IMR-90 (cell line): Measurements from ENCODE around the gene NTNG2.

Source experiments
- POLR2A ChIP-seq: IDR thresholded peaks from 2 replicates; pipeline ENCODE4 v1.6.1; 2012; ENCODE audit warnings: mild to moderate bottlenecking, low read depth, low read length
- TF ChIP-seq, protein P1 (sequence below): conservative IDR thresholded peaks from 2 replicates; pipeline ENCODE4 v1.5.1; 2012; ENCODE audit warnings: mild to moderate bottlenecking, low read depth, low read length, improper control_type of control experiment

DNA sequence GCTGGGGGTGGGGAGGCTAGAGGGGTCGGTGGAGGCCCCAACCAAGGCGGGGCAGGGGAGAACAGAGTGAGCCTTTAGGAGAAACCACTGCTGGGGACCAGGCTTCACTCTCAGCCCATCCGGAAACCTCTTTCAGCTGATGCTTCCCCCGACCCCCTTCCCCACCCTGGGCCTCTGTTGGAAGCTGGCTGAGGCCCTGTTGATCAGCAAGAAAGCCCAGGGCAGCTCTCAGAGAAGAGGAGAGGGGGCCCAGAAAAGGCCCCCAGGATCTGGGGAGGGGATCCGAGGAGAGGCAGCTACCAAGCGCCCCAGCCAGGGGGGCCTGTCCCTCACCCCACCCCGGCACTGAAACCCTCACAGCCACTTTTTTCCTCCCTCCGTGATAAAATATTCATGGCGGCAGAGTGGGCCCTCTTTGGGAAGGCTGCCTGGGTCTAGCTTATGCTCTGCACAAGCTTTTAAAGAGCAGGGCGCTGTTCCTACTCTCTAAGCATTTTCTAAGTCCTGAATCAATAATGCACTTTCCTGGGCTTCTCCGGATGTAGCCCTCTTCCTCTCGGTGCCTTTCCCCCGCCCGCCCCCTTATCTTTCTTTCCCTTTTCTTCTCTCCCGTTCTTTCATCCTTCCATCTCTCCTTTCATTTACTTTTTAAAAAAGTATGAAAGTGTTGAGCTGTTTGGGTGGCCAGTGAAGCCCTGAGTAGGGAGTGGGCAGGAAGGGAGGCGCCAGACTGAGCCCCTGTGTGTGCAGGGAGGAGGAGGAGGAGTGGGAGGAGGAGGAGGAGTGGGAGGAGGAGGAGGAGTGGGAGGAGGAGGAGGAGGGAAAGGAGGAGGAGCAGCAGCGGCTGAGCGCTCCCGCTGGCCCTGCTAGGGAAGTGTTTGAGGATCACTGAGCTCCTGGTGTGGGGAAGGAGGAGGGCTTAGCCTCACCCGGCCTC, 23.5 kb downstream of the NTNG2 start:
- TF ChIP-seq POLR2A = no peak
- TF ChIP-seq, protein P1, sequence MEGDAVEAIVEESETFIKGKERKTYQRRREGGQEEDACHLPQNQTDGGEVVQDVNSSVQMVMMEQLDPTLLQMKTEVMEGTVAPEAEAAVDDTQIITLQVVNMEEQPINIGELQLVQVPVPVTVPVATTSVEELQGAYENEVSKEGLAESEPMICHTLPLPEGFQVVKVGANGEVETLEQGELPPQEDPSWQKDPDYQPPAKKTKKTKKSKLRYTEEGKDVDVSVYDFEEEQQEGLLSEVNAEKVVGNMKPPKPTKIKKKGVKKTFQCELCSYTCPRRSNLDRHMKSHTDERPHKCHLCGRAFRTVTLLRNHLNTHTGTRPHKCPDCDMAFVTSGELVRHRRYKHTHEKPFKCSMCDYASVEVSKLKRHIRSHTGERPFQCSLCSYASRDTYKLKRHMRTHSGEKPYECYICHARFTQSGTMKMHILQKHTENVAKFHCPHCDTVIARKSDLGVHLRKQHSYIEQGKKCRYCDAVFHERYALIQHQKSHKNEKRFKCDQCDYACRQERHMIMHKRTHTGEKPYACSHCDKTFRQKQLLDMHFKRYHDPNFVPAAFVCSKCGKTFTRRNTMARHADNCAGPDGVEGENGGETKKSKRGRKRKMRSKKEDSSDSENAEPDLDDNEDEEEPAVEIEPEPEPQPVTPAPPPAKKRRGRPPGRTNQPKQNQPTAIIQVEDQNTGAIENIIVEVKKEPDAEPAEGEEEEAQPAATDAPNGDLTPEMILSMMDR = no peak
